ENCODE measurements around the gene TRDMT1. TPM values are rescaled to one million over a fixed set of nuclear protein-coding genes. Genes with fewer than 3 reads are reported as not detected.

The TRDMT1 gene
- total RNA-seq, 2 donors from 2014 or later: 8.1 to 13.0 TPM

GRCh38 chr10:17209302-17209701, 7.8 kb upstream of the TRDMT1 start:
- H3K36me3 ChIP-seq (ENCODE audit: control insufficient read depth, insufficient read depth, low read length): no peaks in the 10 kb centered on the region
- no peak for TF ChIP-seq CTCF (conservative IDR thresholded peaks at IDR 0.05)
- no peak overlapping the region for H3K27ac ChIP-seq (ENCODE audit: low read depth, low read length)
- Mint-ChIP-seq H3K4me1 (peaks cover 18% of the 10 kb centered on the region), H3K27me3 (ENCODE audit: insufficient read depth) (peaks cover 5% of the 10 kb centered on the region), H3K36me3 (ENCODE audit: low read depth) (no peaks in the 10 kb centered on the region), H3K27ac (no peak overlapping the region), H3K9me3 (no peaks in the 10 kb centered on the region), H3K4me3 (no peak overlapping the region)
- H3K4me3 ChIP-seq (ENCODE audit: low read length): no peak overlapping the region
- no peaks in the 10 kb centered on the region for H3K27me3 ChIP-seq (ENCODE audit: control insufficient read depth, insufficient read depth, low read length, poor library complexity, severe bottlenecking)
- no peak overlapping the region for H3K9ac ChIP-seq (ENCODE audit: extremely low read depth, low read length, poor library complexity, severe bottlenecking)
- WGBS, 2 experiments (ENCODE audit: insufficient coverage in 1 of 2, insufficient read length in 1 of 2): 91% methylated on average over 1 of the region's 1 CpG; no CpG with 5 or more reads in 1 of the 2 experiments
- no peaks in the 10 kb centered on the region for H3K9me3 ChIP-seq (ENCODE audit: control insufficient read depth, low read length)
- H3K4me1 ChIP-seq (ENCODE audit: control insufficient read depth, insufficient read depth, low read length): peaks cover 6% of the 10 kb centered on the region
- no peak for DNase-seq

DNA sequence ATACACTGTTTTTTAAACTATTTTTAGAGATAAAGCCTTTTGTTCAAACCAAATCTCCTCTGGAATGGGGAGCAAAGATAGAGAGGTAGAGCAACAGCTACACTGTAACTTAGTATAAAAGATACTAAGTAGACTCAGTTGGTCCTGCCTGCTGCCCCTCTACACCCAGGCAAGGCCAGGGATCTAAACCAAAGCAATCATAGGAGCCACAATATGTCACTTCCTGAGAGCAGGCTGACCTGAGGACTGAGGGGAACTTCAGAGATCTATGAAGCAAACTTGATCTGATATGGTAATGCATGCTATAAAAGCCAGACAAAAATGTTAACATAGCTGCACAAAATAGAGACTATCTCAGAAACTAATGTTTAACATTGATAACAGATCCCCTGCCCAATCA, 7.0 kb upstream of the TRDMT1 start:
- Mint-ChIP-seq H3K36me3 (ENCODE audit: low read depth) (no peaks in the 10 kb centered on the region), H3K27me3 (ENCODE audit: insufficient read depth) (peaks cover 5% of the 10 kb centered on the region), H3K4me3 (no peak overlapping the region), H3K9me3 (no peaks in the 10 kb centered on the region), H3K27ac (no peak overlapping the region), H3K4me1 (peaks cover 18% of the 10 kb centered on the region)
- Histone ChIP-seq H3K36me3 (ENCODE audit: control insufficient read depth, insufficient read depth, low read length) (no peaks in the 10 kb centered on the region), H3K27me3 (ENCODE audit: control insufficient read depth, insufficient read depth, low read length, poor library complexity, severe bottlenecking) (no peaks in the 10 kb centered on the region), H3K9me3 (ENCODE audit: control insufficient read depth, low read length) (no peaks in the 10 kb centered on the region), H3K4me1 (ENCODE audit: control insufficient read depth, insufficient read depth, low read length) (peaks cover 6% of the 10 kb centered on the region), H3K4me3 (ENCODE audit: low read length) (no peak overlapping the region), H3K9ac (ENCODE audit: extremely low read depth, low read length, poor library complexity, severe bottlenecking) (no peak overlapping the region), H3K27ac (ENCODE audit: low read depth, low read length) (no peak overlapping the region)
- no peak for DNase-seq
- TF ChIP-seq CTCF (conservative IDR thresholded peaks at IDR 0.05): no peak

- Mint-ChIP-seq H3K4me3 (no peak overlapping the region), H3K4me1 (peaks cover 18% of the 10 kb centered on the region), H3K9me3 (no peaks in the 10 kb centered on the region), H3K36me3 (ENCODE audit: low read depth) (no peaks in the 10 kb centered on the region), H3K27me3 (ENCODE audit: insufficient read depth) (peaks cover 5% of the 10 kb centered on the region), H3K27ac (no peak overlapping the region)
- H3K36me3 ChIP-seq (ENCODE audit: control insufficient read depth, insufficient read depth, low read length): no peaks in the 10 kb centered on the region
- DNase-seq: no peak
- H3K9me3 ChIP-seq (ENCODE audit: control insufficient read depth, low read length): no peaks in the 10 kb centered on the region
- H3K4me1 ChIP-seq (ENCODE audit: control insufficient read depth, insufficient read depth, low read length): peaks cover 2% of the 10 kb centered on the region
- no peak for TF ChIP-seq CTCF (conservative IDR thresholded peaks at IDR 0.05)
- H3K27ac ChIP-seq (ENCODE audit: low read depth, low read length): no peak overlapping the region
- no peak overlapping the region for H3K4me3 ChIP-seq (ENCODE audit: low read length)
- no peaks in the 10 kb centered on the region for H3K27me3 ChIP-seq (ENCODE audit: control insufficient read depth, insufficient read depth, low read length, poor library complexity, severe bottlenecking)
- no peak overlapping the region for H3K9ac ChIP-seq (ENCODE audit: extremely low read depth, low read length, poor library complexity, severe bottlenecking)
- WGBS, 2 experiments (ENCODE audit: insufficient coverage in 1 of 2, insufficient read length in 1 of 2): 92 to 96% methylated on average over 5 to 7 of the region's 7 CpGs
Measured at GRCh38 chr10:17206210-17206709, 4.8 kb upstream of the TRDMT1 start.
